Activated CD4-positive, alpha-beta T cell treated with anti-CD3 and anti-CD28 coated beads, Interleukin-2, Interleukin-6, amounts not matched to agents 100 ng/mL and 50 ng/mL, durations not matched to agents 16 hours and 8 hours (primary cell): ENCODE data around the gene USF3.
"Not testable (repeated sequence)": the region's sequence is repeated elsewhere in the genome, so short reads cannot be mapped to it uniquely, and the experiment has no call there.

Experiments
- DNase-seq: peaks from one replicate; pipeline ENCODE4 v3.0.0-alpha.2; 2020

USF3 gene

DNA sequence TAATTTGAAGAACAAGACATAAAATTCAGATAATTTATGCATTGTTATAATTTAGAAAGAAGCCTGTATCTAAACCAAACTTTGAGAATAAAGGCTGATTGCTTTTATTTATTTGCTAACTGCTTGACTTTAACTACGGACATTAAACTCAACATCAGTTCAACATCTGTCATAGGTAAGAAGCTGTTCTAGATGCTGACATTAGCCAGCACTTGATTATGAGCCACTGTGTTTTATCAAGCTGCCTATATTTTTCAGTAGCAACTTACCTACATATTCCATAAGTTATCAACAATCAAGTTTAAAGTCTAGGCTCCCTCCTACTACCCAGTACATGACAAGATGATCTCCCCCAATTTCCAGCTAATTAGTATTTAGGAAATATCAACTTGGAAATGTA is 42.1 kb downstream of the USF3 start:
- DNase-seq = no peak

- DNase-seq = no peak
Measured at GRCh38 chr3:113649174-113649845, 47.1 kb downstream of the USF3 start.

DNA sequence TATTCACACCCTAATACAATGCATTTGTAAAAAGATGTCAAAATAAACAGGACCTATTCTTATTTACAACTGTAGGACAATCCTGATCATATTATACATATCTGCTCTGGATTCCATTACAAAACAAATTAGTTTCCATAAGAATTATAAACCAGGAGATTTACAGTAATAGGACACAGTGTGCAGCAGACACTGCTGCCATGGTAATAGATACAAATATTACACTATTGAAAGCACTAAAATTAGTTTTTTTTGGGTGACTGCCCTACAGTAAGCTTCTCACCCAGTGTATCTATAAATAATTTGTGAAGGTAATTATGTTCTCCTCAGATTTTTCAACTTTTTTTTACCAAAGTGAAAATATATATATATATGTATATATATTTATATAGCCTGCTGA is 47.9 kb downstream of the USF3 start:
- no peak for DNase-seq

DNA sequence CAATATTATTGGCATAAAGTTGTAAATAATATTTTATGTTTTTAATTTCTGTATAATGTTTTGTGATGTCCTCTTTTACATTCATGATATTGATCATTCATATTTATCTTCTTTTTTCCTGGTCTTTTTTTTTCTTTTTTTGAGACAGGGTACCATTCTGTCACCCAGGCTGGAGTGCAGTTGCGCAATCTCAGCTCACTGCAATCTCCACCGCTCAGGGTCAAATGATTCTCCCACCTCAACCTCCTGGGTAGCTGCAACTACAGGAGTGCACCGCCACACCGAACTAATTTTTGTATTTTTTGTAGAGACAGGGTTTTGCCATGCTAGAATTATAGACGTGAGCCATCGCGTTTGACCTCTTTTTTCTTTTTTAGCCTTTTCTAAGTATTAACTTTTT is 52.9 kb downstream of the USF3 start:
- DNase-seq = no peak

- DNase-seq = no peak
Measured at GRCh38 chr3:113638910-113639309, 57.5 kb downstream of the USF3 start.

- DNase-seq = no peak
Measured at GRCh38 chr3:113637756-113638155, 58.7 kb downstream of the USF3 start.

DNA sequence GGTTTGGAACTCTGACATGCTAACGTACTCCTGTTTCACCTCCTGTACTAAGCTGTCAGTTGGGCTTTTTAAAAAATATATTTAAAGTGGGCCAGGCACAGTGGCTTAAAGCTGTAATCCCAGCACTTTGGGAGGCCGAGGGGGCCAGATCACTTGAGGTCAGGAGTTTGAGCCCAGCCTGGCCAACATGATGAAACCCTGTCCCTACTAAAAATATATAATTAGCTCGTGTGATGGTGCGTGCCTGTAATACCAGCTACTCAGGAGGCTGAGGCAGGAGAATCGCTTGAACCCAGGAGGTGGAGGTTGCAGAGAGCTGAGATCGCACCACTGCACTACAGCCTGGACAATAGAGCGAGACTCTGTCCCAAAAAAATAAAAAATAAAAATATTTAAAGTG is 60.4 kb downstream of the USF3 start:
- not testable (repeated sequence) for DNase-seq

DNA sequence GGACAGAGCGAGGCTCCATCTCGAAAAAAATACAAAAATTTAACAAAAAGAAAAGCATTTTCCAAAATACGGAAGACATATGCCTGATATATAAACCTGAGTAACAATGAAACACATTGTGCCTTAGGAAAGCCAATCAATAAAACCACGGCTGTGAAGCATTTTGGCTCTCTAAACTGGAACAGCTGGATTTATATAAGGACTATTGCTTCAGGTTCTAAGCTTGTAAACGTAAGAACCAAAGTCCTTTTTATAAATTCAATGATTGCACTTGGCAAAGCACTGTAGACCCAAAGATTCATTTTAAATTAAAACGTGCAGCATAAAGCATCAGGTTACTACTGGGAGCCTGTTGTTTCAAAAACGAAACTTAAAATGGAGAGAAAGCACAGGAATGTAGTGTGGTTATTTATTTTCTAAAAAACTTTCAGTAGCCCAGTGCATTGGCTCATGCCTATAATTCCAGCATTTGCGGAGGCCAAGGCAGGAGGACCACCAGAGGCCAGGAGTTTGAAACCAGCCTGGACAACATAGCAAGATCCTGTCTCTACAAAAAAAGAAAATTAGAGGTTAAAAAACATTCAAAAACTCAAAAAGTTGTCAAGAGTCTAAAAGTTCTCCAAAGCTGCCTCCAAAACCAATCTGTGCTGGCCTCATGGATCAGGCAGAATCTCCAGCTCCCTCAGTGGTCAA is 61.5 kb downstream of the USF3 start:
- DNase-seq = no peak

GRCh38 chr3:113631573-113631972 is 64.9 kb downstream of the USF3 start:
- DNase-seq = no peak

- DNase-seq = no peak
Measured at GRCh38 chr3:113630956-113631542, 65.4 kb downstream of the USF3 start.

DNA sequence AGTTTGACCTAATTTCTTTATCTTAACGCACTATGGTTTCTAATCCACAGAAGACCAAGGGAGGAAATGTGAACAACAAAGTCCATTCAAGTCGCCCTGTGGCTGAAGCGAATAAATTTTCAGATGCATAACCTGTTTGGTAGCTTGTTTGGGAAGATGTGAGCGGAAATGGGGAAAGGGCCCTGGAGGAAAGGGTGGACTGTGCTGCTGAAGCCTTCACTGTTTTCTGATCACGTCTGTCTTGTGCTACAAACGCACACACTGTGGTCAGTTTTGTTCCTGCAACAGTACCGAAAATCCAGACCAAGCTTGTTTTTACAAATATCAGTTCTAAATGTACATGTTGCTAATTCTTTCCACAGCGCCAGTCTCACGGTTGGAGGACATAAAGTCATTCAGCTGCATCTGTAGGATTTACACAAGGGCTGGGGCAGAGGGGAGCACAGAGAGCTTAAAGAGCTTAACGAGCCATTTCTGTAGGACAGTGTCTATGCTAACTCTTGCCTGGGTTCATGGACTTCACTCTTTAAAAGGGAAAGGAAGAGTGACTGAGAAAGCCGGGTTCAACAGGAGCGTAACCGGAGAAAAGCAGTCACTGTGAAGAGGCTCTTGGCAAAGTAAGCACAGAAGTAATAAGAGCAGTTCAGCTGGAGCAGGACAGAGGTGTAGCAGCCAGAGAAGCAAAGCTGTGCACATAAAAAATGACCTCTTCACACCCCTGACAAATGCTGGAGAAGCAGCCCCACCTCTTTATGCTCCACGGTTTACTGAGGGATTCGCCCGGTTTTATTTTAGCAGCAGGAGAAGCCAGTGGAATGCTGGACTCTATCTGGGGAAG is 66.6 kb downstream of the USF3 start:
- DNase-seq = no peak

DNA sequence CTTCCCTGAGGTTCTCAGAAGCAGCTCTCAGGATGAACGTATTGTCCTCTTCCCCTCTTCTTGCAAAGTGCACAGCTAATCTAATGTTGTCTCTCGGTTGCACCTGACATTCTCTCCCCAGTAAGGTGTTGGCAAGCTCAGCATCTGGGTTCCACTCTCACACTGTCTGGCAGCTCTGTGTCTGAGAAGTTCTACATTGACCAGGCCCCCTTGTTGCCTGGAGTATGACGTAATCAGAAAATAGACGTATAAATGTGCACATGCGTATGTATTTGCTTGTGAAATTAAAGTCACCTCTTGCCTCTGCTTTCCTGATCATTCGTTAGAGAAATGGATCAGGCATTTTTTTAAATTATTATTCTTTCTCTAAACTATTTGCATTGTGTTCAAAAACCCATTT is 67.7 kb downstream of the USF3 start:
- DNase-seq = no peak

- DNase-seq = no peak
Measured at GRCh38 chr3:113628316-113628715, 68.1 kb downstream of the USF3 start.

DNA sequence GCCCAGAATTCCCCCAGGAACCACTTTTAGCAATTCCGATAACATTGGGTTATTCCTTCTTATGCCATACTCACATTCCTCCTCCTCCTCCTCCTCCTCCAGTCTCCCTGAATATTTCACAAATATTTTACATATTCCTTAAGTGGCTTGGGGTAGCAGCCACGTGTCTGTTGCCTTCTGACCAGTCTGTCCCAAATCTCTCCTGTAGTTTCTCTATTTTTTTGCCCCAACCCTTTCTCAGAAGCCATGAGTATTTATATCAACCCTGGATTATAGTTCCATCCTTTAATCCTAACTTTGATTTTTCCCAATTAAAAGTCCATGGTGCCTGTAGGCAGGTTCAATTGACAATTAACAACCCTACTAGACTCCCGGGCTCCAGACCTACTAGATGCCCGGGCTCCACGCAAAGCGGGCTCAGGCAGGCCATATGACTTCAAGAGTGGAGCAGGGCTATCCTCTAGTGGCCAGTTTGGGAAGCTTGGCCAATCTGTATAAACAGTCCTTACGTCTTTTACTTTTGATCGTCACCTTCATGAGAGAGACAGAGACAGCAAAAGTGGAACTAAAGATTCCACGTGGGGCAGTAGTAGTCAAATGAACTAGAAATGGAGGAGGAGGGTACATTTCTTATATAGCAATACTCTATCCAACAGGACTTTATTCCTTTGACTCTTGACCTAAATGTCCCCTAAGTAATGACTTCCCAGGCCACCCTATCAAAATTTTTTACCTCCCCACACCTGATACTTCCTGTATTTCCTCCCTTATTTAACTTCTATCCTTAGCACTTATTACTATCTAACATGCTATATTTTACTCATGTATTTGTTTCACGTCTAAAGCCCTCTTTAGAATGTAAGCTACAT is 69.7 kb downstream of the USF3 start:
- peak; percentile 28 for DNase-seq

DNA sequence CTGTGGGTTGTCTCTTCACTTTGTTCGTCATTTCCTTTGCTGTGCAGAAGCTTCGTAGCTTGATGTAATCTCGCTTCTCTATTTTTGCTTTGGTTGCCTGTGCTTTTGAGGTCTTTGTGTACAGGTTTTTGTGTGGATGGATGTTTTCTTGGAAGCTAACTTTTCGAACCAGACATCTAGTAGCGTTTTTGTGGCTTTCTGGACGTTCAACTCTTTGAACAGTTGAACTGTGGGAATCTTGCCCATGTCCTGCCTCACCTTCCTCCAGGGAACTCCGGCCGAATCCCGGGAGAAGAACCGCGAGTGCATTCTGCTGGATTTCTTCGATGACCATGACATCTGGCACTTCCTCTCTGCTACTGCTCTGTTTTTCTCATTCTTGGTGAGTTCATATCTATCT is 70.6 kb downstream of the USF3 start:
- DNase-seq = no peak

DNA sequence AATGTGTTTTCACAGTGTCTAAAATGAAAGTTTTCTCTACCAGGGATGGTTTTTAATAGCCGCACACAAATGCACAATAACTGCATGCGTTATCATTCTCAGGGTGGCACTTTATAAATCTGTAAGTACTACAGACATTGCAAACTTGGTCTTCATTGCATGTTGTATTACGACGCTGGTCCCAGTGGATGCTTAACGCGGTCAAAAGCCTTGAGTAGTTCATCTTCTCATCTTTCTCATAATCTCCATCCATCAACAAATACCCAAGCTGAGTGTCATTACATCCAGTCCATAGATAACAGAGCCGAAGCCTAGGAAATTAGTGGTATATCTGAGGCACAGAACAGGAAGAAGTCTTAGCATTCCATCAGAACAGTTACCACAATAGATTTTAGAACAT is 72.6 kb downstream of the USF3 start:
- DNase-seq = no peak

- DNase-seq = no peak
Measured at GRCh38 chr3:113623324-113623723, 73.1 kb downstream of the USF3 start.

GRCh38 chr3:113620091-113620490 is 76.4 kb downstream of the USF3 start:
- DNase-seq = no peak

- no peak for DNase-seq
Measured at GRCh38 chr3:113617726-113618125, 78.7 kb downstream of the USF3 start.

- no peak for DNase-seq
Measured at GRCh38 chr3:113615976-113616375, 80.5 kb downstream of the USF3 start.

DNA sequence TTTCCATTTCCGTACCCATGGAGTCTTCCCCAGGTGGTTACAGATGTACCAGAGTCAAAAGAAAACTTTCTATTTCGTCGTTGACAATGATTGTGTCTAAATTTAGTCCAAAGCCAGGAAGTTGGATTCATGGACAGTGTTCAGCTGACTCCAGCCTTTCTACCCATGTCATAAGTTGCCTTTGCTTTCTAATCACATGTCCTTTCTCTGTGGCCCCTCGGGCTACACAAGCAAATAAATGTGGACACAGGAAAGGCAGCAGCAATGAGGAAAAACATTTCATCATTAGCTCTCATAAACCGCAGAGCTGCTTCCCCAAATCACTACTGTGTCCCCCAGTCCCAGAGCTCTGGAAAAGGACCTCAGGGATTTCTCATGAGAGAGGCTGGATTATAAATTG is 82.0 kb downstream of the USF3 start:
- no peak for DNase-seq

DNA sequence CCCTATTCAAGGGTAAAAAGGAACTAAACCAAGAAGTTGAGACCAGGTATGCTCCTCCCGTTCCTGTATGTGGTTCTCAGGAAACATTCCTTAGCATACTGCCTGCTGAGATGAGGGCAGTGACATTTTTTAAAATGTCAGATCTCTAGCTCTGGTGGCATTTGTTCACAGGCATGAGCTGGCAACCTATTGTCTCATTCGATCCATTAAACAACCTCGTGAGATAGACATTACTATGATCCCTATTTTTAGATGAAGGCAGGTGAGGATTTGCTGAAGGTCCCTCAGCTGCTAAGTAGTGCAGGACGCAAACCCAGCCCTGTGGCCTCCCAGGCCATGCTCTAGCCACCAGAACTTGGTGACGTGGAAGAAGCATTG is 89.2 kb downstream of the USF3 start:
- DNase-seq = no peak
